GM13976 (cell line): ENCODE measurements around the gene TTLL6.

Experiments
- DNase-seq: peaks from one replicate; pipeline ENCODE4 v3.0.0; 2012; ENCODE audit warnings: low spot score
- in situ Hi-C: fragments of 300-500 bp; cut with MboI; formaldehyde crosslinking; loops from one replicate; pipeline ENCODE4 v1.12.0; 2022; ENCODE audit warnings: low sequenced_read_pairs, mixed read lengths, inconsistent platforms; ENCODE audit not compliant: unreplicated experiment
- TF ChIP-seq, protein P1 (sequence below): IDR thresholded peaks from 2 replicates; pipeline ENCODE4 v1.5.1; 2012; ENCODE audit warnings: borderline replicate concordance, mild to moderate bottlenecking; ENCODE audit not compliant: insufficient read depth; ENCODE audit errors: extremely low read depth, missing control alignments, control extremely low read depth

TTLL6 gene

DNA sequence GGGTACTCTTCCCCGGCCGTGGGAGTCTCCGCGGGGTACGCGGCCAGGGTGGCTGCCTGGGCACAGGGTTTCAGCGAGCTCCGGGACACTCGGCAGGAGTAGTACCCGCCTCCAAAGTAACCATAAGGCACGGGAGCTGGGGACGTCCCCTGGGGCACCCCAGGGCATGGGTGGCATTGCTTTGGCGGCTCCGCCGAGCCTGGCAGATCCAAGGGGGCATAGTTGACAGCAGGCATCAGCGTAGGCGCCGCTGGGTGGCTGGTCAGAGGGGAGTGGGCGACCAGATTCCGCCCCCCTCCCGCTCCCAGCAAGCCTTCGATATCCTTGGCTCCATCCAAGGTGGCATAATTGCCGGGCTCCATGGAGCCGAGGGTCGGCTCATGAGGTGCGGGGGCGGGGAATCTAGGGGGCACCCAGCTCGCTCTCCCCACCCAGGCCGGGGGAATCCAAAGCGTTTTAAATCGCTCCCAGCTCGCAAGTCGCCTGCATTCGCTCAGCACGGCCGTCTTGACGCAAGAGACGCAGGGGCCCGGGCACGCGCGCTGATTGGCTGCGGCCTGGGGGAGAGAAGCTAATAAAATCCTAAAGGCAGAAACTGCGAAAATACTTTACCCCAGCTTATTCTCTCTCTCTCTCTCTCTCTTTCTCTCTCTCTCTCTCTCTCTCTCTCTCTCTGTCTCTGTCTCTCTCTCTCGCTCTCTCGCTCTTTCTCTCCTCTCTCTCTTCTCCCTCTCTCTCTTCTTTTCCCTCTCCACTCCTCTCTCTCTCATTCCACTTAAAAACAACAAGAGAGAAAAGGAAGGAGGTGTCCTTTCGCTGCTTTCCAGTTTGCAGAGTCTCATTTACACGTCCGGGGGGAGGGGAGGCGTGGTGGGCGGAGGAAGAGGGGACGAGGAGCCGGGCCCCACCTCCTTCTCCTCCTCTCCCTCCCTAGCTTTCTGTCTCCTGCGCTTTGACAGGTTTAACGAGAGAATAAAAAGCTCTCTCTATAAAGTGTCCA is 88.5 kb downstream of the TTLL6 start, which contains the start of gene HOXB13:
Gene HOXB13, minus strand, starts transcription at position 519 of the 1,000 bp plus-strand sequence. Its CDS starts 157 bp downstream, at position 362.
- in situ Hi-C loops: loop anchor here (5.0 kb wide), 1 partner anchor 69 kb away; no protein-coding TSS in a partner anchor
- DNase-seq: no peak
- TF ChIP-seq, protein P1, sequence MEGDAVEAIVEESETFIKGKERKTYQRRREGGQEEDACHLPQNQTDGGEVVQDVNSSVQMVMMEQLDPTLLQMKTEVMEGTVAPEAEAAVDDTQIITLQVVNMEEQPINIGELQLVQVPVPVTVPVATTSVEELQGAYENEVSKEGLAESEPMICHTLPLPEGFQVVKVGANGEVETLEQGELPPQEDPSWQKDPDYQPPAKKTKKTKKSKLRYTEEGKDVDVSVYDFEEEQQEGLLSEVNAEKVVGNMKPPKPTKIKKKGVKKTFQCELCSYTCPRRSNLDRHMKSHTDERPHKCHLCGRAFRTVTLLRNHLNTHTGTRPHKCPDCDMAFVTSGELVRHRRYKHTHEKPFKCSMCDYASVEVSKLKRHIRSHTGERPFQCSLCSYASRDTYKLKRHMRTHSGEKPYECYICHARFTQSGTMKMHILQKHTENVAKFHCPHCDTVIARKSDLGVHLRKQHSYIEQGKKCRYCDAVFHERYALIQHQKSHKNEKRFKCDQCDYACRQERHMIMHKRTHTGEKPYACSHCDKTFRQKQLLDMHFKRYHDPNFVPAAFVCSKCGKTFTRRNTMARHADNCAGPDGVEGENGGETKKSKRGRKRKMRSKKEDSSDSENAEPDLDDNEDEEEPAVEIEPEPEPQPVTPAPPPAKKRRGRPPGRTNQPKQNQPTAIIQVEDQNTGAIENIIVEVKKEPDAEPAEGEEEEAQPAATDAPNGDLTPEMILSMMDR: no peak

- no peak for DNase-seq
- in situ Hi-C loops: loop anchor here (5.0 kb wide), 1 partner anchor 70 kb away; no protein-coding TSS in a partner anchor
- TF ChIP-seq, protein P1: no peak
These were observed 89.4 kb downstream of the TTLL6 start for GRCh38 chr17:48727415-48728175.

DNA sequence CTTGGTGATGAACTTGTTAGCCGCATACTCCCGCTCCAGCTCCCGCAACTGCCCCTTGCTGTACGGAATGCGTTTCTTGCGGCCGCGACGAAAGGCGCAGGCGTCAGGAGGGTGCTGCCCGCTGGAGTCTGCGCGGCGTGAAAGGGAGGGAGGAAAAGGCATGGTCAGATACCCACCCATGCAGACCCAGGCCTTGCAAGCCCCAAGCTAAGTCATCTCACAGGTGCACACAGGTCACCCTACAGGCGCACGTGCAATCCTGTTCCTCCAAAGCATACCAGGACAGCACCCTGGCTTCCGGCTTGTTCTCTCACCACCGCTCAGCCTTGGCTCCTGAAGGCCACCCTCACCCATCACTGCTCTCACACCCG is 90.1 kb downstream of the TTLL6 start:
- in situ Hi-C loops: loop anchor here (5.0 kb wide), 1 partner anchor 70 kb away; no protein-coding TSS in a partner anchor
- TF ChIP-seq, protein P1: no peak
- DNase-seq: no peak

DNA sequence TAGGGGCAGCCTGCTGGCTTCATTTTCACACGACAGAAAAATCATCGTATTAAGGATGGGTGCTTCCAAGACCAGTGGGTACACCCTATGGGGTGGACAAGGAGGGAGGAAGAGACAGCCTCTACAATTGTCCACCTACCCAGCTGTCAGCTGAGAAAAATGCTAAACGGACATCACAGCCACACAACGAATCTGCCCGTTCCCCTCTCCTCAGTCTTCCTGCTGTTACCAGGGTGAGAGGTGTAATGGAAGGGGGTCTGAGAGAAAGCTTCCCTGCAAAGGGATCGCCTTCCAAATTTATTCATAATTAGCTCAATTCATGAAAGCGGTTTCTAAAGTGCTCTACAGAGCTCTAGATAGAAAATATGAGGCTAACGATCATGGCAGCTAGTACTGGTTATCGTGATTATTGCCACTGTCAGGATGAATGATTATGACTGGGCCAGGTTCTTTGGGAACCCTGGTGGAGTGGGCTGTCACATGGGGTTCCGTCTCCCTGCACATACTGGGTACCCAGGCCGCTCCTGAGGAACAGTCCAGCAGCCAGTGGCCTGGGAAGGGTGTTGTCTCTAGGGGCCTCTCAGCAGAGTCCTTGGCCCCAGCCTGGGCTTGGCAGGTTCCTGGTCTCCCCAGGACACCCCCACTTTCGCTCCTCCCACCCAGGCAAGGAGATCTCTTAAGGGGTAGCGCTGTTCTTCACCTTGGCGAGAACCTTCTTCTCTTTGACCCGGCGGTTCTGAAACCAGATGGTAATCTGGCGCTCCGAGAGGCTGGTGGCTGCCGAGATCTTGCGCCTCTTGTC is 90.7 kb downstream of the TTLL6 start:
- TF ChIP-seq, protein P1: no peak
- in situ Hi-C loops: loop anchor here (5.0 kb wide), 1 partner anchor 71 kb away; no protein-coding TSS in a partner anchor
- no peak for DNase-seq

GRCh38 chr17:48725288-48726064 is 91.6 kb downstream of the TTLL6 start:
- DNase-seq: no peak
- in situ Hi-C loops: loop anchor here (5.0 kb wide), 1 partner anchor 72 kb away; no protein-coding TSS in a partner anchor

More at GRCh38 chr17:48725288-48726064, 91.6 kb downstream of the TTLL6 start:
- TF ChIP-seq, protein P1: no peak
